Neural cell (in vitro differentiated cells): ENCODE data around the gene NRF1.

Experiments
- EZH2 ChIP-seq: fragments of 200-600, 300-800 bp; shearing (Covaris generic), sonication (generic); IDR thresholded peaks from 2 replicates; pipeline ENCODE4 v1.6.1; 2014; ENCODE audit warnings: antibody characterized with exemption, low read length, borderline replicate concordance, mild to moderate bottlenecking; ENCODE audit not compliant: insufficient read depth, poor library complexity, severe bottlenecking
- TF ChIP-seq, protein P1 (sequence below): fragments of 450-650 bp; IDR thresholded peaks from 2 replicates; pipeline ENCODE4 v1.5.1; 2014; ENCODE audit warnings: antibody characterized with exemption, mild to moderate bottlenecking, moderate library complexity; ENCODE audit not compliant: poor library complexity, severe bottlenecking

DNA sequence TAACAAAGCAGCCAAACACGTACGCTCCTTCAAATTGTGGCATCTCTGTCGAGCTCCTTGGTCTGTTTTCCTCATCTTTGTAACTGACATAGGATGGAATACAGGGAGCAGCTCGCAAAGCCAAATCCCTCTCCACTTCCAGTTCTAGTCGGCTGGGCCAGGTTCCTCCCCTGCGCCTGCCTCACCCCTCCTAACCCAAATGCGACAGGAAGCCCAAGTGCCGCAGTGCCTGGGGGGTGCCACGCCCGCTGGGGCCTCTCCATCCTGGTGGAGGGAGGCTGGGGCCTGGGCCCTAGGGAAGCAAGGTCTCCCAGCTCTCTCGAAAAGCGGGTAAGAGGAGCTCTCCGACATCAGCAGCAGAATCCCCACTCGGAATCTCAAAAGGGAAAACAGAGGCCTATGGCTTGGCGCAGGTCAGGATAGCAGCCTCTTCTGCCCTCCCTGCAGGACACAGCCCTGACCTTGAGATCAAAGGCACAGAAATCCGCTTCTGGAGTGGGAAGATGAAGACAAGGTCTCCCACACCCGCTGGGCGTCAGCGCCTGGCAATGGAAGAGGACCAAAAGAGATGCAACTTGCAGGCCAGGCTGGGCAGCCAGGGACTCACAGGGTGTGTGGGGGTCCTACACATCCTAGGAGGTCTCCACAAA lies 165.8 kb downstream of the NRF1 start:
- TF ChIP-seq, protein P1, sequence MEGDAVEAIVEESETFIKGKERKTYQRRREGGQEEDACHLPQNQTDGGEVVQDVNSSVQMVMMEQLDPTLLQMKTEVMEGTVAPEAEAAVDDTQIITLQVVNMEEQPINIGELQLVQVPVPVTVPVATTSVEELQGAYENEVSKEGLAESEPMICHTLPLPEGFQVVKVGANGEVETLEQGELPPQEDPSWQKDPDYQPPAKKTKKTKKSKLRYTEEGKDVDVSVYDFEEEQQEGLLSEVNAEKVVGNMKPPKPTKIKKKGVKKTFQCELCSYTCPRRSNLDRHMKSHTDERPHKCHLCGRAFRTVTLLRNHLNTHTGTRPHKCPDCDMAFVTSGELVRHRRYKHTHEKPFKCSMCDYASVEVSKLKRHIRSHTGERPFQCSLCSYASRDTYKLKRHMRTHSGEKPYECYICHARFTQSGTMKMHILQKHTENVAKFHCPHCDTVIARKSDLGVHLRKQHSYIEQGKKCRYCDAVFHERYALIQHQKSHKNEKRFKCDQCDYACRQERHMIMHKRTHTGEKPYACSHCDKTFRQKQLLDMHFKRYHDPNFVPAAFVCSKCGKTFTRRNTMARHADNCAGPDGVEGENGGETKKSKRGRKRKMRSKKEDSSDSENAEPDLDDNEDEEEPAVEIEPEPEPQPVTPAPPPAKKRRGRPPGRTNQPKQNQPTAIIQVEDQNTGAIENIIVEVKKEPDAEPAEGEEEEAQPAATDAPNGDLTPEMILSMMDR = no peak
- TF ChIP-seq EZH2 = no peak
